ENCODE data around the gene SAPCD2.

SAPCD2 gene

GRCh38 chr9:137049544-137050449 is 20.6 kb downstream of the SAPCD2 start:
- in situ Hi-C loops (cut with HindIII; ENCODE audit: low sequenced_read_pairs): no loop called here

GRCh38 chr9:137048655-137049543 is 21.5 kb downstream of the SAPCD2 start:
- in situ Hi-C loops (cut with HindIII; ENCODE audit: low sequenced_read_pairs): no loop called here

GRCh38 chr9:137046088-137046787 is 24.1 kb downstream of the SAPCD2 start, which contains the start of gene NPDC1:
Gene NPDC1, minus strand, starts transcription at chr9:137046177. Its CDS starts 188 bp downstream, at chr9:137045989.
- in situ Hi-C loops (cut with HindIII; ENCODE audit: low sequenced_read_pairs): no loop called here

DNA sequence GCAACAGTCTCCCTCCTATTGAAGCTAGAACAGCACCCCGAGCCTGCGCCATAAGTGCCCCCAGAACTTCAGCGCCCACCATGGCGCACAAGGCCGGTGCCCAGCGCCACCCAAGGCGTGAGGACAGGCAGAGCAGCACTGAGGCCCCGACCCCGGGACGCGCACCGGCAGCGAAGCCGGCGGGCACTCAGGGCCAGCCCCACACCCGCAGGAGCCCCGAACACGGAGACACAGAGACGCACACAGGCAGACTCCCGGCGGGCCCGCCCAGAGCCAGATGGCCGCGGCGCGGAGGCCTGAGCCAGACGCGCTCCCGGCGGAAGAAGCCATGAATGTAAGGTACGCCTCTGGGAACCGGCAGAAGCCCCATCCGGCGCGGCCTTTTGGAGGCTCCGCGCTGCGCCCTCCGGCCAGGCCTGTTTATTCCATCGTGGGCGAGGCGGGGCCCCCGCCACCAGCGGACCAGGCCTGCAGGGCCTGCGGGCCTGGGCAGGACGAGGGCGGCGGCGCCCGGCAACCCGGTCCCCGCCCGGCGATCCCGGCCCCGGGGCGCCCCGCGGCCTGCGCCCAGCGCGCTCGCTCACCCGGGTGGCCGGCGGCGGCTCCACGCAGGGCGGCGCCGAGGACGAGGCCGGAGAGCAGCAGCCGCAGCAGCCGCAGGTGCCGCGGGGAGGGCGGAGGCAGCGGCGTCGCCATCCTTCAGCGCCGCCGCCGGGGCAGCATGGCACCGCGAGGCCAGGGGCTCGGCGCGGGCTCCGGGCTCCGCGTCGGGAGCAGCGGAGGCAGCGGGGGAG is 24.9 kb downstream of the SAPCD2 start:
- in situ Hi-C loops (cut with HindIII; ENCODE audit: low sequenced_read_pairs): no loop called here

DNA sequence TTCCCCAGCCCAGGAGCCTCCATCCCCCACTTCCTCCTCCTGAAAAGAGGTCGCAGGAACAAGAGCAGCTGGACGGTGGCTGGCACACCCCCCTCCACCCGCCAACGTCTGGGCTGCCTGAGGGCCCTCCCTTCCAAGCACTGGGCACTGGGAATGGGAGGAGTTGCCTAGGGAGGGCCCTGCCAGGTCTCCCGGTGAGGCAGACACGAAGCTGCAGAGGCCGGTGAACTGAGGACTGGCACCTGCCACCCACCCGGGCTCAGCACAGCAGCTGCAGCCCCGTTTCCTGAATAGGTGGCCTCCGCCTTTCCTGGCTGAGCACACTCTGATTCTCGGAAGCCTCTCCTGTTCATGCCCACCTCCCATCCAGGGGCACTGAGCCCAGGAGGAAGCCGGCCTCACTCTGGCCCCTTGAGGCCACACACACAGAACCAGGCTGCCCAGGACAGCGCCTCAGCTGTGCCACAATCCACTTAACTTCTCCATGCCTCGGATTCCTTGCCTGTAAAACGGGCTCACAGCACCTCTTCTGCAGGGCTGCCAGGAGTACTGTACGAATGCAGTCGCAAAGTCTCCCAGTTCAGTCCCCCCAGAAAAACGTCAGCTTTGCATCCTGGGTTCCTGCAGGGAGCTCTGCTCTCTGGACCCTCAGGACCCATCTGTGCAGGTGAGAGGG is 25.7 kb downstream of the SAPCD2 start:
- in situ Hi-C loops (cut with HindIII; ENCODE audit: low sequenced_read_pairs): no loop called here

GRCh38 chr9:137044037-137044436 is 26.3 kb downstream of the SAPCD2 start:
- in situ Hi-C loops (cut with HindIII; ENCODE audit: low sequenced_read_pairs): no loop called here

DNA sequence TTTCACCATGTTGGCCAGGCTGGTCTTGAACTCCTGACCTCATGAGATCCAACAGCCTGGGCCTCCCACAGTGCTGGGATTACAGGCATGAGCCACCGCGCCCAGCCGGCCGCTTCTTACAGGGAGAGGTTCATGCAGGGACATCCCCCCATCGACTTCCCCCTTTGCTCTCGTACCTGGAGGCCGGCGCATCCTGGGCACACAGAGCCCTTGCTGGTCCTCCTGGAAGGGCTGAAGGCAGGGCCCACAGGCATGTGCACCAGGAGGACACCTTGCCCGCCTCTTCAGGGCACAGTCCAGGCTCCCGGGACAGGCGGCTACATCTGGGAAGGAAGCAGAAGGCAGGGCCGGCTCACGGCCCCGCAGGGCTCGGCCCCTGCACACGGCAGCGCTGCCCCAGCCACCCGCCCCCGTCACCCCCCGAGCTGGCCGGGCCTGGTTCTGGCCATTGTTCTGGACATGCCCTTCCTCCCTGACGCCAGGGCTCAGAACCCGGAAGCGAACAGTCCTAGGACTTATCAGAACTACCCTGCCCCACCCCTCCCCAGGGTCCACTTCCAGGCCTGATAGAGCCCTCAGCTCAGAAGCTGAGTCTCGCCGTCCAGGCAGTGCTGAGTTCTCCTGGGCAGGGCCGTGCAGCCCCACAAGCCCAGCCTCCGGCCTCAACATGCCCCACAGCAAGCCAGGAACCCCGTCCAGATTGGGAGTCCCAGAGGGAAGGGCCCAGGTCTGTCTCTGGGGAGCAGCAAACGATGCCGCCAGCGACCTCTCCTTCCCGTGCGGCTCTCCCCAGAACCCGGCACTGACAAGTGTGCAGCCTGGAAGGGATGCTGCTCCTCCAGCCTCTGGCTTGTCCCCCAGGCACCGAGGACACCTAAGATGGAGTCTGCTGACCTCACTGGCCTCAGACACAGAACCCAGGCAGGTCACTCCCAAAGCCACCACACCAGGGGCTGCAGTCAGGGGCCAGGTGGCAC is 27.3 kb downstream of the SAPCD2 start:
- in situ Hi-C loops (cut with HindIII; ENCODE audit: low sequenced_read_pairs): no loop called here

DNA sequence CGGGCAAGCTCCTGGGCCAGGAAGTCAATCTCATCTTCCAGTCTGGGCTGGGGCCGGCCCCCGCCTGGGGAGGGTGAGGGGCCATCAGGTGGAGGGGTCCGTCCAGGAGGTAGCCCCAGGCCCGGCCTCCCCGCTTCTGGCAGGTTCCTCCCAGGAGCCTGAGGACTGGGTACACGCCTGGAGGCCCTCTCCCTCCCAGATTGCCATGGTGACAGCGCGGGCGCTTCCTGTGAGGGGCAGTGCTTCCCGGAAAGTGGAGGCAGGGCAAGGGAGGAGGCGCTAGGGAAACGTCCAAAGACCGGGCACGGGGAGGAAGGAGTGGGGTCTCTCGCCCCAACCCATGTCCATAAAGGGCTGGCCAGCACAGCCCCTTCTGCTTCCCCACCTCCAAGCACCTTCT is 29.2 kb downstream of the SAPCD2 start:
- in situ Hi-C loops (cut with HindIII; ENCODE audit: low sequenced_read_pairs): no loop called here

DNA sequence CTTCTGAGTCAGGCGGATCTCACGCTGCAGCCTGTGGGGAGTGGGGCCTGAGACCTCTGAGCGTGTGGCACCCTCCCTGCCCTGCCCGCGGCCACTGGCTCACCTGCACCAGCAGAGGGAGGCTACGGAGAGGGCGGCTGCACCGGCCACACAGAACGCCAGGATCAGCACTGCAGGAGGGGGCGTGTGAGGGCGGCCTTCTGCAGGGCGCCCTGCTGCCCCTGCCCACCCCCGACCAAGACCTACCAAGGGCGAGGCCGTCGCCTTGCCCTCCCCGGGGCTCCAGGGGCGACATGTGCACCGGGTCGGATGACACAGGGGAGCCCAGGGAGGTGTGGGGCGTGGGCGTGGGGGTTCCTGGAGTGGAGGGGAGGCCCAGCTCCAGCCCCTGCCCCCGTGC is 29.8 kb downstream of the SAPCD2 start:
- in situ Hi-C loops (cut with HindIII; ENCODE audit: low sequenced_read_pairs): no loop called here

GRCh38 chr9:137039611-137040366 is 30.6 kb downstream of the SAPCD2 start:
- in situ Hi-C loops (cut with HindIII; ENCODE audit: low sequenced_read_pairs): no loop called here

GRCh38 chr9:137038916-137039315 is 31.4 kb downstream of the SAPCD2 start:
- in situ Hi-C loops (cut with HindIII; ENCODE audit: low sequenced_read_pairs): no loop called here

DNA sequence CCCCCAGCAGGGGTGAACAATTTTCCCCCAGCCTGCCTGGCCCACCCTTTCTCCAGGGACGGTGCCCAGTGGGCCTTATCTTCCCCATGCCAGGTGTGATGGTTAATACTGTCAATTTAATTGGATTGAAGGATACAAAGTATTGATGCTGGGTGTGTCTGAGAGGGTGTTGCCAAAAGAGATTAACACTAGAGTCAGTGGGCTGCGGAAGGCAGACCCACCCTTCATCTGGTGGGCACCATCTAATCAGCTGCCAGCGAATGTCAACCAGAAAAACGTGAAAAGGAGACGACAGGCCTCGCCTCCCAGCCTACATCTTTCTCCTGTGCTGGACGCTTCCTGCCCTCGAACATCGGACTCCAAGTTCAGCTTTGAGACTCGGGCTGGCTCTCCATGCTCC is 32.9 kb downstream of the SAPCD2 start:
- in situ Hi-C loops (cut with HindIII; ENCODE audit: low sequenced_read_pairs): no loop called here

GRCh38 chr9:137037035-137037434 is 33.3 kb downstream of the SAPCD2 start:
- in situ Hi-C loops (cut with HindIII; ENCODE audit: low sequenced_read_pairs): no loop called here

GRCh38 chr9:137035937-137036336 is 34.4 kb downstream of the SAPCD2 start:
- in situ Hi-C loops (cut with HindIII; ENCODE audit: low sequenced_read_pairs): no loop called here

- in situ Hi-C loops (cut with HindIII; ENCODE audit: low sequenced_read_pairs): no loop called here
Measured at GRCh38 chr9:137035507-137035834, 34.9 kb downstream of the SAPCD2 start.

DNA sequence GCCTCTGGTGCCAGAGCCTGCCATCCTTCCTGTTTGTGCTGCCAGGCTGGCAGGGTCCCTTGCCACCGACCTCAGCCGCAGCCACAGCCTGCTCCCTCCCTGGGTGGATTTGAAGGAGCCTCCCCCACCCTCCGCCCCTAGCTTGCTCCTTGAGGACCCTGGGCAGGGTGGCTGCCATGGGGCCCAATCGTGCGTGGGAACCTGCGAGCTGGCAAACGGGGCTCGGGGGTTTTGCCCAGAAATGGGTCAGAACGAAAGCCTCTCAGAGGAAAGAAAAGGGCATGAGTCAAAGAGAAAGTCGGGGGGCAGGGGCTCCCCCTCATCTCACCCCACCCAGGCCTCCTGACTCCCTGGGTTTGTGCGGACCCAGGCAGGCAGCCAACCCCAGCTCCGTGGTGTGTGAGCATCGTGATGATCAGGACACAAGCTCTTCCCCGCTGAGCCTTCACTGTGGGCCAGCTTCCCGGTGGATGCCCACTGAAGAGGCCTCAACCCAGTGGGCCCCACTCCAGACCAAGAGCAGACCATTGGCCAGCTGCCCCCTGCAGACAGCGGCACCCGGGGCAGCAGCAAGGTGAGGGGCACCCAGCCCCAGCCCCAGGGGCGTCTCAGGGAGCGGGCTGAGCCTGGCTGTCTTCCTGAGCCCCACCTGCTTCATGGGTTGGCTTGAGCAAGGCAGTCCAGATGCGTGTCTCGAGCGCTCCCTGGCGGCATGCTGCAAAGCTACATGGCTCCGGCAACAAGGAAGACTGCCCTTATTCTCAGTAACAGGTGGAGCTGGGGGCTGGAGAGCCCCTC is 35.4 kb downstream of the SAPCD2 start:
- in situ Hi-C loops (cut with HindIII; ENCODE audit: low sequenced_read_pairs): no loop called here

DNA sequence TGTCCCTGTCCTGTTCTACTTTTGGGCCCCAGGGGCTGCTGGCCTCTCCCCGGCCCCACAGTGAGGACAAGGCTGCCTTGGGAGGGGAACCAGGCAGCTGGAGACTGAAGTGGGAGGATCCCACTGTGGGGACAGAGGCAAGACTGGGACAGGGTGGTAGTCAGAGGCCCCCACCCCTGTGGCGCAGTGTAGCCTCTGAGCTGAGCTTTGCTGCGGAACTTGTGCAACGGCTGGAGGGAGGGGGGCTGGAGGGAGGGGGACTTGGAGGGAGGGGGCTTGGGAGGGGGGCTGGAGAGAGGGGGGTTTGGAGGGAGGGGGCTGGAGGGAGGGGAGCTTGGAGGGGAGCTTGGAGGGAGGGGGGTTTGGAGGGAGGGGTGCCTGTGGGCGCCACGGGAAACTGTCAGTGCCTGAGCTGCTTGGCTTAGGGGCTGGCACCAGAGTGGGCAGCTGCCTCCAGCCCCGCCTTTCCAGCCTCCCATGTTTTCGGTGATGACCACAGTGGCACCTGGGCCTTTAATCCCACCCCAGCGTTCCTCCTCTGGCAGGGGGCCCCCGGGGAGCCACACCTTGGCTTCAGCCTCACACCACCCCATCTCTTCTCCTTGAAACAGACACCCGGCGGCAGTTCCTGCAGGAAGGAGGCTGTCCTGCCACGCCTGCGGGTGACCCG is 36.2 kb downstream of the SAPCD2 start:
- in situ Hi-C loops (cut with HindIII; ENCODE audit: low sequenced_read_pairs): no loop called here
